ENCODE data around the gene NKIRAS2. TPM values are rescaled to one million over a fixed set of nuclear protein-coding genes. Genes with fewer than 3 reads are reported as not detected.

Gene NKIRAS2
- total and polyA plus RNA-seq, 7 experiments from 2014 or later: 14.3 to 30.5 (median 22.0) TPM

GRCh38 chr17:41974031-41974430, 45.9 kb upstream of the NKIRAS2 start:
- H3K4me3 Mint-ChIP-seq: no peak overlapping the region
- peaks cover 0 to 1% (median 0%) of the 10 kb centered on the region in 11 donors for H3K9me3 Mint-ChIP-seq
- peak overlapping the region in 2 of 9 donors; percentile 14 to 28 for H3K27ac Mint-ChIP-seq
- Histone ChIP-seq H3K4me1 (ENCODE audit: control insufficient read depth in 2 of 2, insufficient read depth in 2 of 2, low read length in 2 of 2) (peaks cover 0 to 6% of the 10 kb centered on the region in 2 donors), H3K4me3 (ENCODE audit: low read length) (no peak overlapping the region), H3K9me3 (ENCODE audit: control insufficient read depth in 2 of 3, low read length in 3 of 3) (no peaks in the 10 kb centered on the region), H3K27ac (ENCODE audit: low read depth, low read length) (no peak overlapping the region), H3K27me3 (ENCODE audit: control insufficient read depth in 2 of 2, insufficient read depth in 2 of 2, low read length in 2 of 2) (no peaks in the 10 kb centered on the region), H3K36me3 (ENCODE audit: control insufficient read depth in 2 of 3, insufficient read depth in 3 of 3, low read length in 3 of 3) (peaks cover 21 to 74% (median 23%) of the 10 kb centered on the region in 3 experiments)
- POLR2A ChIA-PET: interaction anchor here (3.7 kb wide), 1 partner anchor 7 kb away, joined by 26 read pairs; the partner anchor contains the start of gene CNP
- peaks cover 4 to 45% (median 8%) of the 10 kb centered on the region in 5 donors for H3K36me3 Mint-ChIP-seq
- H3K4me1 Mint-ChIP-seq: peaks cover 12 to 27% (median 24%) of the 10 kb centered on the region in 7 donors
- CTCF ChIA-PET: interaction anchor here (0.6 kb wide), 1 partner anchor 605 kb away, joined by 4 read pairs; no protein-coding TSS in a partner anchor
- intact Hi-C loops (cut with micrococcal nuclease): no loop called here
- H3K27me3 Mint-ChIP-seq: no peaks in the 10 kb centered on the region
- no peak for DNase-seq
- no peak for ATAC-seq

GRCh38 chr17:41974658-41975057, 45.2 kb upstream of the NKIRAS2 start:
- peaks cover 0 to 6% of the 10 kb centered on the region in 2 donors for H3K4me1 ChIP-seq (ENCODE audit: control insufficient read depth in 2 of 2, insufficient read depth in 2 of 2, low read length in 2 of 2)
- Mint-ChIP-seq H3K9me3 (peaks cover 0 to 1% (median 0%) of the 10 kb centered on the region in 11 donors), H3K27me3 (no peaks in the 10 kb centered on the region), H3K27ac (peak overlapping the region in 4 of 9 donors; percentile 14 to 67 (median 35)), H3K36me3 (peaks cover 4 to 45% (median 8%) of the 10 kb centered on the region in 5 donors), H3K4me3 (no peak overlapping the region), H3K4me1 (peaks cover 10 to 25% (median 18%) of the 10 kb centered on the region in 7 donors)
- H3K9me3 ChIP-seq (ENCODE audit: control insufficient read depth in 2 of 3, low read length in 3 of 3): no peaks in the 10 kb centered on the region
- DNase-seq: no peak
- ChIA-PET CTCF (no interaction called here), POLR2A (interaction anchor here (0.5 to 3.7 kb wide), 3 partner anchors 7 to 219 kb away, joined by 3 to 26 read pairs (median 3); partner anchors contain the start of gene CNP)
- intact Hi-C loops (cut with micrococcal nuclease): no loop called here
- ATAC-seq: no peak
- peak overlapping the region; percentile 21 for H3K27ac ChIP-seq (ENCODE audit: low read depth, low read length)
- no peak overlapping the region for H3K4me3 ChIP-seq (ENCODE audit: low read length)
- H3K27me3 ChIP-seq (ENCODE audit: control insufficient read depth in 2 of 2, insufficient read depth in 2 of 2, low read length in 2 of 2): no peaks in the 10 kb centered on the region
- peaks cover 21 to 75% (median 23%) of the 10 kb centered on the region in 3 experiments for H3K36me3 ChIP-seq (ENCODE audit: control insufficient read depth in 2 of 3, insufficient read depth in 3 of 3, low read length in 3 of 3)

GRCh38 chr17:41975099-41976083, 44.5 kb upstream of the NKIRAS2 start:
- ChIA-PET POLR2A (interaction anchor here (0.6 to 3.7 kb wide), 5 partner anchors 8 to 218 kb away, joined by 3 to 26 read pairs (median 3); partner anchors contain the start of genes CNP and DNAJC7), CTCF (interaction anchor here (0.6 kb wide), 1 partner anchor 9 kb away, joined by 3 read pairs; no protein-coding TSS in a partner anchor)
- H3K4me3 Mint-ChIP-seq: no peak overlapping the region
- H3K36me3 Mint-ChIP-seq: peaks cover 4 to 45% (median 8%) of the 10 kb centered on the region in 5 donors
- peaks cover 0 to 1% (median 0%) of the 10 kb centered on the region in 11 donors for H3K9me3 Mint-ChIP-seq
- H3K27ac ChIP-seq (ENCODE audit: low read depth, low read length): no peak overlapping the region
- H3K4me1 Mint-ChIP-seq: peaks cover 8 to 22% (median 14%) of the 10 kb centered on the region in 7 donors
- no peaks in the 10 kb centered on the region for H3K9me3 ChIP-seq (ENCODE audit: control insufficient read depth in 2 of 3, low read length in 3 of 3)
- peaks cover 23 to 81% (median 23%) of the 10 kb centered on the region in 3 experiments for H3K36me3 ChIP-seq (ENCODE audit: control insufficient read depth in 2 of 3, insufficient read depth in 3 of 3, low read length in 3 of 3)
- no peak overlapping the region for H3K4me3 ChIP-seq (ENCODE audit: low read length)
- peak overlapping the region in 1 of 9 donors; percentile 55 for H3K27ac Mint-ChIP-seq
- H3K27me3 Mint-ChIP-seq: no peaks in the 10 kb centered on the region
- no peaks in the 10 kb centered on the region for H3K27me3 ChIP-seq (ENCODE audit: control insufficient read depth in 2 of 2, insufficient read depth in 2 of 2, low read length in 2 of 2)
- DNase-seq (no peak), ATAC-seq (no peak)
- peaks cover 0 to 6% of the 10 kb centered on the region in 2 donors for H3K4me1 ChIP-seq (ENCODE audit: control insufficient read depth in 2 of 2, insufficient read depth in 2 of 2, low read length in 2 of 2)
- intact Hi-C loops (cut with micrococcal nuclease): no loop called here

- Mint-ChIP-seq H3K27me3 (no peaks in the 10 kb centered on the region), H3K9me3 (peaks cover 0 to 1% (median 0%) of the 10 kb centered on the region in 11 donors), H3K4me3 (no peak overlapping the region), H3K4me1 (peaks cover 0 to 15% (median 5%) of the 10 kb centered on the region in 7 donors), H3K27ac (peak overlapping the region in 3 of 9 donors; percentile 28 to 59 (median 29)), H3K36me3 (peaks cover 4 to 49% (median 12%) of the 10 kb centered on the region in 5 donors)
- H3K36me3 ChIP-seq (ENCODE audit: control insufficient read depth in 2 of 3, insufficient read depth in 3 of 3, low read length in 3 of 3): peaks cover 23 to 89% (median 26%) of the 10 kb centered on the region in 3 experiments
- no peaks in the 10 kb centered on the region for H3K27me3 ChIP-seq (ENCODE audit: control insufficient read depth in 2 of 2, insufficient read depth in 2 of 2, low read length in 2 of 2)
- no peak overlapping the region for H3K27ac ChIP-seq (ENCODE audit: low read depth, low read length)
- no peaks in the 10 kb centered on the region for H3K9me3 ChIP-seq (ENCODE audit: control insufficient read depth in 2 of 3, low read length in 3 of 3)
- DNase-seq (no peak), ATAC-seq (no peak)
- ChIA-PET POLR2A (interaction anchor here (0.7 to 3.7 kb wide), 4 partner anchors 9 to 44 kb away, joined by 3 to 26 read pairs (median 3); partner anchors contain the start of genes CNP, DNAJC7 and NKIRAS2), CTCF (interaction anchor here (0.6 kb wide), 1 partner anchor 8 kb away, joined by 3 read pairs; no protein-coding TSS in a partner anchor)
- H3K4me3 ChIP-seq (ENCODE audit: low read length): no peak overlapping the region
- H3K4me1 ChIP-seq (ENCODE audit: control insufficient read depth in 2 of 2, insufficient read depth in 2 of 2, low read length in 2 of 2): no peaks in the 10 kb centered on the region
- intact Hi-C loops (cut with micrococcal nuclease): no loop called here
Measured at GRCh38 chr17:41976142-41976768, 43.6 kb upstream of the NKIRAS2 start.

- DNase-seq (no peak), ATAC-seq (no peak)
- Mint-ChIP-seq H3K36me3 (peaks cover 9 to 55% (median 20%) of the 10 kb centered on the region in 5 donors), H3K4me3 (no peak overlapping the region), H3K9me3 (peaks cover 0 to 1% (median 0%) of the 10 kb centered on the region in 11 donors), H3K4me1 (peaks cover 0 to 10% (median 3%) of the 10 kb centered on the region in 7 donors), H3K27ac (peak overlapping the region in 4 of 9 donors; percentile 16 to 65 (median 28)), H3K27me3 (no peaks in the 10 kb centered on the region)
- Histone ChIP-seq H3K36me3 (ENCODE audit: control insufficient read depth in 2 of 3, insufficient read depth in 3 of 3, low read length in 3 of 3) (peaks cover 31 to 91% (median 37%) of the 10 kb centered on the region in 3 experiments), H3K4me3 (ENCODE audit: low read length) (no peak overlapping the region), H3K4me1 (ENCODE audit: control insufficient read depth in 2 of 2, insufficient read depth in 2 of 2, low read length in 2 of 2) (no peaks in the 10 kb centered on the region), H3K27me3 (ENCODE audit: control insufficient read depth in 2 of 2, insufficient read depth in 2 of 2, low read length in 2 of 2) (no peaks in the 10 kb centered on the region), H3K27ac (ENCODE audit: low read depth, low read length) (no peak overlapping the region), H3K9me3 (ENCODE audit: control insufficient read depth in 2 of 3, low read length in 3 of 3) (no peaks in the 10 kb centered on the region)
- CTCF ChIA-PET: interaction anchor here (0.6 kb wide), 1 partner anchor 543 kb away, joined by 3 read pairs; no protein-coding TSS in a partner anchor
- intact Hi-C loops (cut with micrococcal nuclease): no loop called here
- POLR2A ChIA-PET: interaction anchor here (3.7 kb wide), 1 partner anchor 11 kb away, joined by 26 read pairs; the partner anchor contains the start of gene CNP
Measured at GRCh38 chr17:41977991-41978390, 41.9 kb upstream of the NKIRAS2 start.
